NCI-H748 treated with DMSO at 0.1 percent for 48 hours (cell line): ENCODE measurements around the gene PROK1.
A peak's percentile ranks its signal among the peaks of the same experiment; 100 is the strongest.
"Not testable (repeated sequence)": the region's sequence is repeated elsewhere in the genome, so short reads cannot be mapped to it uniquely, and the experiment has no call there.

Source experiments
- DNase-seq: peaks from one replicate; lab custom pipeline; 2025; lab: John Stamatoyannopoulos, UW

Gene PROK1, protein sequence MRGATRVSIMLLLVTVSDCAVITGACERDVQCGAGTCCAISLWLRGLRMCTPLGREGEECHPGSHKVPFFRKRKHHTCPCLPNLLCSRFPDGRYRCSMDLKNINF

DNA sequence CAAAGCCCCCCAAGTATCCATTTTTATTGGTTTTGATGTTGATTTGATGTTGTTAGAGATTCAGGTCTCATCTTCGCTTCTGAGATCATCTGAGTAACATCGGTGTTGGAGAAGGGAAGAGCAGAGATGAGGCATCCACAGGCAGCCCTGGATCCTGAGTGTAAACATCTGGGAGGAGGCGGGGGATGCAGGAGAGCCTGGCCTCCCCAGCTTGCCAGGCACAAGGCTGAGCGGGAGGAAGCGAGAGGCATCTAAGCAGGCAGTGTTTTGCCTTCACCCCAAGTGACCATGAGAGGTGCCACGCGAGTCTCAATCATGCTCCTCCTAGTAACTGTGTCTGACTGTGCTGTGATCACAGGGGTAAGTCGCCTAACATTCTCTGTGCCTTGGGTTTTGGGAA, at the start of gene PROK1:
Gene PROK1 (plus strand): TSS at position 221 of the 400 bp plus-strand sequence. CDS start 68 bp downstream, at position 289.
- no peak for DNase-seq

DNA sequence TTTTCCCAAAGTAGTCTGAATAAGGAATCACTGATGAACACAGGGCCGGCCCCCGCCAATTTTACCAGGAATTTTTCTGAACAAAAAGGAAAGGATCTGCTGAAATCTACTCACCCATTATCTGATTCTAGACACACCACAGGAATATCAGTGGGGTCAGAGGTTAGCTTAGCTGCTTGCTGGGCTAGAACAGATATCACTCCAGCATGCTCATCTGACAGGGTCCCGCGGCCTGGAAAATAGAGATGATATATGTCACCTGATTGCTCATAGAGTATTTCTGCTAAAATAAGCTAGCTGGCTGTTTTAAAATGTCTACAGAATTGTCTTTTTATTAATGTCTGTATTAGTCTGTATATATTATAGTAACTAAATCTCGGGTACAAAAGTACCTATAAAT, 47.1 kb upstream of the PROK1 start:
- no peak for DNase-seq

DNA sequence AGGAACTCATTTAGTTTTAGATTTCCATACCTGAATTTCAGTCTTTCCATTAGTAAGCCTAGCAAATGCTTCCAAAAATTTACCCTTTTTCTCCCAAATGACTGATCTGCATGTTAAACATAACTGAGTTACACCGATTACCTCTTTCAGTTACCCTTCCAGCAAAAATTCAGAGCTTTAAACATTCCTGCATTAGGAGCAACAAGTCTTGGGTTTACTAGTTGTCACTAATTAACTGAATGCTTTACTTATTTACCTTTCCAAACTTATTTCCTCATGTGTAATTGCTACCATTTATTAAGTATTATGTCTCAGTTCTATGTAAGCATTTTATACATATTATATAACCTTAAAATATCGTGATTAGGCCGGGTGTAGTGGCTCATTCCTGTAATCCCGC, 46.5 kb upstream of the PROK1 start:
- no peak for DNase-seq

DNA sequence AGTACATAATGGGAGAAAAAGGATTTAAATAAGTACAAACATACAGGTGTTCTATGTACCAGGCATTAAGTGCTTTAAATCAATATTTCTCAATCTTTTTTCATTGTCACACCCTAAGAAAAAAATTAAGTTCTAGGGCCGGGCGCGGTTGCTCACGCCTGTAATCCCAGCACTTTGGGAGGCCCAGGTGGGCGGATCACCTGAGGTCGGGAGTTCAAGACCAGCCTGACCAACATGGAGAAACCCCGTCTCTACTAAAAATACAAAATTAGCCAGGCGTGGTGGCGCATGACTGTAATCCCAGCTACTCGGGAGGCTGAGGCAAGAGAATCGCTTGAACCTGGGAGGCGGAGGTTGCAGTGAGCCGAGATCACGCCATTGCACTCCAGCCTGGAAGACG, 44.5 kb upstream of the PROK1 start:
- DNase-seq, result not testable (repeated sequence)

DNA sequence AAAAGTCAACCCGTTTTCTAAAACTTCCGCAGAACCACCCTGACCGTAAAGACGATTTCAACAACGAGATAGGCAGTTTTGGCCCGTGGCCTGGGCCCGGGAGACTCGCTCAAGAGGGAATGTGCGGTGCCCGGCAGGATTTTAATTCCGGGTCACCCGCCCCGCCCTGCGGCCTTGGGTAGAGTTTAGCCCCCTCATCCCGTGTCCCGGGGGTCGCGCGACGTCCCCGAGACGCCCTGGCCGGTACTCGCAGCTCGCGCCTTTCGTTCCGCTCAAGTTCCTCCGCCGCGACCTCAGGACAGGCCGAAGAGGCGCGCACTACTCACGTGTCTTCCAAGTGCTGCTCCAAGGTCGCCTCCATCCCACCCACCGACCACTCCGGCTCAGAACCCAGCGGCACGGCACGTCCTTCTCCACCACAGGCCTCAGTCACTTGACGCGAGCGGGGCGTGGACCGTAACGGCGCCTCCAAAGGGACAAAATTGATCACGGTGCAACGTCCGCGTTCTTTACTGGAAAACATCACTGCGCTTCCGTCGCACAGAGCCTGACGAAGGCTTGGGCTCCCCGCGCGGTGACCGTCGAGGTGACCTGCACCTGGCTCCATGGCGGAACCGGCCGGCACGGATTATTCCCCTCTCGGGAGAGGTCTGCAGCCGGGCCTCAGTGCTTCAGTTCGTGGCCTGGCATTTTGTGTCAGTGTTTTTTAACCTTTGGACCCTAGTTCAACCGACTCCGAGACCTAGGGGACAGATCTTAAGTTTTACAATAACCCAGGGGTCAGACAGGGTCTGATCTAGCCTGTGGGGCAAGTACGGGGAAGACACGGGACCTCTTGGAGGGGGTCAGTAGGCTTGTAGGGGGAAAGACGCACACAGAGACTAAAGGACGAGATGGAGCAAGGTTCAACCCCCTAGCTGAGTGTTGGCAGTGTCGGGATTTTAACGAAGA, 43.4 kb upstream of the PROK1 start, which contains the start of gene LAMTOR5:
Gene LAMTOR5 (minus strand): TSS at position 435 of the 951 bp plus-strand sequence. CDS start 74 bp downstream, at position 361.
- peak; percentile 81 for DNase-seq

DNA sequence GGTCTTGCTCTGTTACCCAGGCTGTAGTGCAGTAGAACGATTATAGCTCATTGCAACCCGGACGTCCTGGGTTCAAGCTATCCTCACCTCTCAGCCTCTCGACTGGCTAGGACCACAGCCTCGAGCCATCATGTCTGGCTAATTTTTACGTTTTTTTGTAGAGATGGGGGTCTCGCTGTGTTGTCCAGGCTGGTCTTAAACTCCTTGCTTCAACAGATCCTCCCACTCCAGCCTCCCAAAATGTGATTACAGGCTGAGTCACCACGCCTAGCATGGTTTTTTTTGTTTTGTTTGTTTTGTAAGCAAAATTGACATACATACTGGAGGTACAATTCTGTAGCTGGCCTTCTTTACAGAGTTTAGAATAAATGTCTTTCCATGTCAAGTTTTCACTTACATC, 42.5 kb upstream of the PROK1 start:
- no peak for DNase-seq

DNA sequence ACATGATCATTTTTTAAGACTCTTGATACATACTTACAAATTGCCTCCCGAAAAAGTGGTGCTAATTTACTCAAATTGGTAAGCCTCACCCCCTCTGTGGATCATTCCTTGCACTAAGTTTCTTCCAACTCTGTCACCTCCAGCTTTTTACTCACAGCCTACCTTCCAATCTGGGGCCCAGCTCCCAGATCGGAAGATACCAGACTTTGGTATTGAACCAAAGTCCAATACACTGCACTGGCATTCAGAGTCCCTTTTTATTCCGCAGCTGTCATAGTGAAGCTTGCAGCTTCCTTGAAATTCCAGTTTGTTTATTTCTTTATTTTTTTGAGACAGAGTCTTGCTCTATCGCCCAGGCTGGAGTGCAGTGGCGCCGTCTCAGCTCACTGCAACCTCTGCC, 41.6 kb upstream of the PROK1 start:
- no peak for DNase-seq

DNA sequence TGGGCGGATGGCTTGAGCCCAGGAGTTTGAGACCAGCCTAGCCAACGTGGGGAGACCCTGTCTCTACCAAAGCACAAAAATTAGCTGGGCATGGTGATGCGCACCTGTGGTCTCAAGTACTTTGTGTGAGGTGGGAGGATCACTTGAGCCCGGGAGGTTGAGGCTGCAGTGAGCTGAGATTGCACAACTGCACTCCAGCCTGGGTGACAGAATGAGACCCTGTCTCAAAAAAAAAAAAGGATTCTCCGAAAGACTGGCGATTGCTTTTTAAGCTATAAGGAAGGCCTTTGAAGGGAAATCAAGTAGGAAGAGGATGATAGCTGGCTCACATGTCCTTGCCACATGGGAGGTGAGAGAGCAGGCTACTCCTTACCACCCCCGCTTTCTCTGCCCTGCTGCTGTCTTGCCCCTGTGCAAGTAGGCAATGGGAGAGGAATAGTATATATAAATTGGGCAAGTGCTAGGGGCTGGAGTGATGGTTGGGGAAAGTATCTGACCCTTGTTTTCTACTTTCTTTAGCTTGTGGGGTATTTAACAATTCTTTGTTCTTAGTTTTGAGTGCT, 39.7 kb upstream of the PROK1 start:
- no peak for DNase-seq

DNA sequence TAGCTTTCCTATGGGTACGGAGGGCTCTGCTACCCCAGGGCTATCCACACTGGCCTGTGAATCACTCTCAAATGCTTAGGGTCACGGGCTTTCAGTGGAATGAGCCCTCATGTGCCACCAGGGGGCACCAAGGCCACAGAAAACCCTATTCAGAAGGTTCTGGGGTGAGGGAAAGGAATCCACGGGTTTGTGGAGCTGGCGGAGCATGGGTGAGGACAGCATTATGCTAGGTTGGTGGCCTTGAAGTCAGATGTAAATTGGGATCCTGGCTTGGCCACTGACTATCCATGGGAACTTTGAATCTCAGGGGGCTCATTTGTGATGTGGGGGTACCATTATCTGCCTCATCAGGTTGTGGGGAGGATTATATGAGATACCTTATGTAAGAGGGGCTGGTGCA, 38.4 kb upstream of the PROK1 start:
- peak; percentile 5 for DNase-seq

DNA sequence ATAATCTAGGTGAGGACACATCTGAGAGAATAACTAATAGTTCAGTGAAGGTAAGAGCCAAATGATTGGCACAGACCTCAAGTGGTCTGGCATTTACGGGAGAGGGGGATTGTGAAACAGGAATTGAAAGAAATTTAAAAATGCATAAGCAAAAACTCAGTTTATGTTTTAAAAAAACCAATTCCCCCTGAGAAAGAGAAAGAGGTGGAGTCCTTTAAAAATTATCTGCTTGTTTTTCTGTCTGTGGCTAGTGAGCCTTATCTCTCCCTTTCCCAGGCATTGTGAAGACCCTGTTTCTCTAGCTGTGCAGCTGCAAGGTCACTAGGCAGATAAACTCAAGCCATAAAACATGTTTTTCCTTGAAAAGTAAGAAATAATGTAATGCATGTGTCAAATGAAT, 37.9 kb upstream of the PROK1 start:
- not testable (repeated sequence) for DNase-seq

DNA sequence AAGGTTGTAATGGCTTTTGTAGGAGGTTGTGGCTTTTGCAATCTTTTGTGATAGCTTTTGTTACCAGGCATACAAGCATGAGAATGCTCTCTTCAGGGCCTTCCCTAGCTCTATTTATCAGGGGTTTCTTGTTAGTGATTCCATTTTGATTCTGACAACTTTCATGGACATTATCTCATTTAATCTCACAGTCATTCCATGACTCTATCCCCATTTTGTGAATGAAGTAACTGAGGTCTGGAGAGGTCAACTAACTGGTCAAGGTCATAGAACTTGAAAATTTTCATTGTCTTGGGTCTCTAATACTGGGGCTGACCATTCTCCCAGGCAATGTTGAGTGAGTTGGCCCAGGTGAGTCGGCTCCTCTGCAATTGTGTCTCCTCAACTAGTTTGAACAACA, 32.2 kb upstream of the PROK1 start:
- no peak for DNase-seq

DNA sequence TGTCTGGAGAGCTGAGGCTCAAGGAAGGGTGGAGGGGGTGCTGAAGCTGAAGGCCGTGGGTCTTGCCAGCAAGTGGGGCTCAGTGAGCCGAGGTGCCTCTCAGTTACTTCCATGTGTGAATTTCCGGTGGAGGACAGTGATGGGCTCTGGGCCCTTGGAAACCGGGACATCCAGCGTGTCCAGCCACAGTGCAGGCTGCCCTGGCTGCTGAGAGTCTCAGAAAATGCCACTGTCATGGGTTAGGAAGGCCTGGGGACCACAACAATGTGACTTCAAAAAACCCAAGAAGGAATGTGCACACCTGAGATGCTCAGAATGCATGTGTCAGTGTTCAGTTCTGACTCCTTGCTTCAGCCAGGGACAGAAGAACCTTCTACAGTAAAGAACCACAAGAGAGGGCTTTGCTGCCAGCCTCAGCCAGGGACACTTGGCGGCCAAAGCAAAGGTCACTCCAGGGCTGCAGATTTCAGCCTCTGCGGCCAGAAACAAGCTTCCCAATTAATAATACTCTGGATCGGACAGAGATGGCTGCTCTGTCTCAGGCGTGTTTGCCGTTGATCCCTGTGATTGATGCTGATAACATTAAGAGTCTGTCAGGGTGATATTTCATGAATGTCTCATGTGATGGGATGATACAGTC, 30.8 kb upstream of the PROK1 start:
- DNase-seq, result no peak

DNA sequence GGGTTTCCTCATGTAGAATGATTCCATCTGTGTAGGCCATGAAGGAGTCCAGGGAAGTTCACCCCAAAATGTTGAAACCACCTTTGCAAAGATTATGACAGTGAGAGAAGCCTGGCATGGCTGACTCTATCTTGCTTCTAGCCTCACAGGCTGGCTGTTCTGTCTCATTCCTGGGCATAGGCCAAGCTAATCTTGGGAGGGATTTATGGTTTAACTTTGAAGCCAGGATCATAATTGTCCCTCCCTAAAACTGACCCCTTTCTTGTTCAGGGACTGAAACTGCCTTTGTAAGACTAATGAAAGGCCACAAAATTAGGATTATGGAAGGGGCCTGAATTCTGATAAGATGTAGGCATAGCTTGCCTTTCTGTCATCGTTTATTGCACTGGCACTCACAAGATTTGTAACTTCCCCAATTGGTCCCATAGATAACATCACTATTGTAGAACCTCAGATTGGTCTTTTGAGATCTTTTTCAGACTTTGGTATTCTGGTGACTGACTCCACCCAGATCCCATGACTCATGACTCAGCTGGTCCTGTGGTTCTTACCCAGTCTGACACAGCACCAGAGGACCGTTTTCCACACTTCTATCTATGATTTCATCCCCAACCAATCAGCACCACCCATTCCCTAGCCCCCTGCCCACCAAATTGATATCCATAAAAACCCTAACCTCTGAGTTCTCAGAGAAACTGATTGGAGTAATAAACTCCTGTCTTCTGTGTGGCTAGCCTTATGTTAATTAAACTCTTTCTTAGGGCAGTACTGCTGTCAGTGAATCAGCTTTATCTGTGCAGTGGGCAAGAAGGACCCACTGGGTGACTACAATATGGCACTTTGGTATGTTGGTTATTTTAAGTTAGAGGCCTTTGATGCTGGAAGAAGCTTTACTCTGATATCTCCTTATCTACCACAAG, 29.8 kb upstream of the PROK1 start:
- DNase-seq, result no peak

DNA sequence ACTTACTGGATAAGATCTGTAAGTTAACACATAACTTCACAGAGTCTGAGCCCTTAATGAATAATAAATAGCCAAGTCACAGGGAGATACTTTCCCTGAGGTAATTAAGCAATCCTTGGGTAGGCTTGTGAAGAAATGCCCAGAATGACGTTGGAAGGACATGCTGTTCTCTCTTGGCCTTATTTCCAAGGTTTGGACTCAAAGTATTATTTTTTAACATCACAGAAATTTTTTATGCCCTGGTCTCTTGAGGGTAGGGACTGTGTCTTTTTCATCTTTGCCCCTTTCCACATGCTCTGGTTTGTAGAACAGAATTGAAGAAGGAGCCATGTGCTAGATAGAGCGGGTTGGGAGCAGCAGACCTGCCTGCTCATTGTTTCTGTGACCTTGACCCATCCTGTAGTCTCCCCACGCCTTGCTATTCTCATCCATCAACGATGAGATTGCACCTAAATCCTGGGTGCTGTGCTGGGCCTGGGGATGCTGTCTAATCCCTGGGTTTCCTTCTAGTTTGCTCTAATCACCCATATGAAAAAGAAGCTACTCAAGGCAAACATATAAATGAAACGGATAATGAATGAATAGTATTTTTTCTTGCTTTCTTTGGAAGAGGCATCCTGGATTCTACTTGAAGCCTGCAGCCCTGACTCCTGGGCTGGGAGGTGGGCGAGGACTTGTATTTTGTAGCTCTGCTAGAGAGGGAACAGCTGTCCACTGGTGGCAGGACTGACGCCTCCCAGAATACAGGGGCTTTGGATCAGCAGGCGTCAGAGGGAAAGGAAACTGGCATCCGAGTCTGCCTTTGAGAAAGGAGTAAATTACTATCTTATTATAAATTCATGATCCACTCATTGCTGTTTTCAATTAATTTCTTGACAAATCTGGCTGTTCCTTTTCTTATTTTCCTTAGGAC, 26.0 kb upstream of the PROK1 start:
- no peak for DNase-seq

DNA sequence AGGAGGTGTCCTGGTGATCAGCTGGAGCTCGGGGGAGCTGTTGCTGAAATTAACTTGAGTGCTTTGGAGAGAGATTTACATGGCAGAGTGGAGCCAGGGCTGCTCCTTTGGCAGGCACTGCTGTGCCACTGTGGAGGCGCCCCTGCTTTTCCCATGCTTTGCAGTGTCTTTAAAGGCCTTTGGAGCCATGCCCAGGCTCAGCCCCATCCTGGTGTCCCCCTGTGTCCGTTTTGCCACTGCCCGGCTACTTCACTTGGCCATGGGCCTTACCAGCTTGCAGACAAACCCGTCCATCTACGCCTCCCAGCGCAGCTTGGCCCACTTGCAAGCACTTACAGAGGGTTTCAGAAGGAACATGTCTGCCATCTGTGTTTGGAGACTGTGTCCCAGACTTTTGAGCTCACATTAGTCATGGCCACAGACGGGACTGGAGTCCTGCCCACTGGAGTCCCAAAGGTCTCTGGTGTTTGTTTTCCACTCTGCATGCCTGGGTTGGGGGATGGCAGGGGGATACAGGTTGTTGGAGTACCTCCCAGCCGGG, 25.3 kb upstream of the PROK1 start:
- no peak for DNase-seq

DNA sequence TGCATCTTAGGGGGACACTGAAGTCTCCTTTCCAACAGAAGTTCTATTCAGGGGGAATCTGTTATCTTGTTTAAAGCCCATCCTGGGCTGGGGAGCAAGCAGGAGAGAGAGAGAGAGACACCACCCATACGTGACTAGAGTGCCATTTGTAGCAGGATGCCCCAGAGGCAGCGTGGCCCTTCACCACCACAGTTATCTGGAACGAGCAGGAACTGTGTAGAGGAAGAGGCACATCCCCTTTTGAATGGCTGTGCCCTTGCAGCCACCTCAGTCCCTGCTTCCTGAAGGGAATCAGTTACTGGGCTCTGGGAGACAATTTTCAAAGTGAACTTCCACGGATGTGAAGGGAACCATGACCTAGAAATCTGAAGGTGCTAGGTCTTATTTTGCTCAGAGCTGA, 24.1 kb upstream of the PROK1 start:
- no peak for DNase-seq

DNA sequence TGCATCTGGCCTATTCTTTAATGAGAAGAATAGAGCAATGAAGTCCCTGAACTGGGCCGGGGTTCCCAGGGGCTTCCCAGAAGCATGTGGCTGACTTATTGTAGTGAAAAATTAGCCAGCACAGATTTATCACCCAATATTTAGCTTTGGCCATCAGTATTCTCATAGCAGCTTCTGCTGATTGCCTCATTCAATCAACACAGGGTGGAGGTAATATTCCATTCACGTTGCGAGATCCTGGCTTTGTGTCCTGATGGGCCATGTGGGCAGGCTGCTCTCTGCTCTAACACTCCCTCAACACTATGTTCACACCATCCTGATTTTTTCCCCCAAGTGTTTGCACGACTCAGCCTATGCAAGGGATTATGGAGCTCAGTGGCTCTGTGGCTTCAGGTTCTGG, 22.0 kb upstream of the PROK1 start:
- DNase-seq, result no peak

DNA sequence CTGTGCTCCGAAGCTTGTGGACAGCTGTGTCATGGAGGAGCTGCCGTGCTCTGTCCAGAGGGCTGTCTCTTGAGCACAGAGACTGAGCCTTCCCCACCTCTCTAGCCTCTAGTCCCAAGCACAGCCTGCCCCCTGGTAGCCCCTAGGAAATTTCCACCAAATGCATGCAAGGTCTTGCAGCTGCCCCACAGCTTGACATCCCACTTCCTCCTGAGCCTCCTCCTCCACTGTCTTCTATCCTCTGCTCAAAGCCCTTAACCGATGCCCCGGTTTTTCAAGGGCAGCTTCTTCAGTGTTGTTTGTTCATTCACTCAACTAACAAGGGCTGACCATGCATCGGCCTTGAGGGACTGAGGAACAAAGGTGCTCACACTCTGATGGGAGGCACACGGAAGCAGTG, 20.6 kb upstream of the PROK1 start:
- no peak for DNase-seq

DNA sequence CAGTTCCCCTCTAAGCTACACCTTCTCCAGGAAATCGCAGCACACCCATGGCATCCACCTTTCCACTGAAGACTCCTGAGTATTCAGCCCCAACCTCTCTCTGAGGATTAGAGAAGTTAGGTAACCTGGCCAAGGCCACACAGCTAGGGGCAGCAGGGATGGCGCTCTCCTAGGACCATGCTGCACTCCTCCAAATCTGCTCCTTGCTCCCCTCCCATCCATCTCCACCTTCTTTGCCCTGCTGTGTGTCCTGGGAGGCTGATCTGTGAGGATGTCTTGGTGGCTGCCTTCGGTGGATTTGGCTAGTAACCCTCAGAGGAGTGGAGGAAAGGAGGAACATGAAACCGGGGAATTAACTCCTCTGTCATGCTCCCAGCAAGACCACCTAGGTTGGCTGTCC, 20.0 kb upstream of the PROK1 start:
- DNase-seq, result no peak

DNA sequence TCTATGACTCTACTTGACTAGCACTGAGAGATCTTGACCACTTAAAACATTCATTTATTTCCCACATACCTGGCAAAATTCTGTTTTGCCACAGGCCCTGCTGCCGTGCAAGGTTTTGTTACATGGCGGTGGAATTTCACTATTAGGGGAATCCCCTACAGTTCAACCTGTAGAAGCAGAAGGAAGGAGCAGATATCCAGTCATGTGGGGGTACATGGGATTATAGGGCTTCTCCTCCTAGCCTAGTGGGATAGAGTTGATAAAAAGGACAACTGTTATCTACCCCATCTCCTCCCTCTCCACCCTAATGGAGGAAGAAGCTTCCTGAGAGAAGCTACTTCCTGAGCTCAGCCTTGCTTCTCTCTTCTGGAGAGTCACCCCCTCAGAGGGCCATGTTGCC, 17.7 kb upstream of the PROK1 start:
- DNase-seq, result no peak
